ENCODE measurements around the gene CENATAC.
"Not testable (repeated sequence)": the region's sequence is repeated elsewhere in the genome, so short reads cannot be mapped to it uniquely, and the experiment has no call there.

Gene CENATAC

DNA sequence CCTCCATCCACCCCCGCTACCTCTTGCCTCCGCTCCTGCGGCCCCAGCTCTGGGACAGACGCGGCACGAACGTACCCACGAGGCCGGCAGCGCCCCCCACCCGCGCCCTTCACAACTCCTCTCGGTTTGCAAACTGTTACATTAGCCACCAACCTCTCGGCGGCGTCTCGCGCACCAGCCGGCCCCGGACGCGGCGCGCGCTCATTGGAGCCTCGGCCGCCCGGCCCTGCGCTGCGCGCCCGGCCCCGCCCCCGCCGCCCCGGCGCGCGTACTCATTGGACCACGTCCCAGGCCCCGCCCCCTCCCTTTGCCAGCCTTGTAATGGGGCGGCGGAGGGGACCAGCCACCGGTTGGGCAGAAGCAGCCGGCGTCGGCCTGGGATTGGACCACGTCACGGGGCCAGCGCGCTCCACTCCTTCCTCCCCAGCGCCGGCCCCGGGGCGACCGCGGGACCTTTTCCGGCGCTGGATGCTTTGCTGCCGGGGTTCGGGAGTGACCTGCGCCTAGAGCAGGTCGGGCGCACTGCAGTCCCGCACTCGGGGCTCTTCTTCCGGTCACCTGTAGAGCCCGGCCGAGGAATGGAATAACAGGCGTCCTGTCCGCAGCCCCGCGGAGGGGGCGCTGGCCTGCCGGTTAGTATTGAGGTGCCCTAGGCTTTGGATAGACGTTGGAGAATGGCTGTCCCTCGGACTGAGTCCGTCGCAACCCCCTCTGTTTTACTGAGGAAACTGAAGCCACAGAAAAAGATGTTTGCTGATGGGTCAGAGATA, 59.2 kb downstream of the CENATAC start, which contains the start of gene HYOU1:
Gene HYOU1 (minus strand): TSS at position 206 of the 770 bp plus-strand sequence. CDS start 1,045 bp downstream, outside the sequence.
- peak; percentile 99 for DNase-seq

- DNase-seq, result not testable (repeated sequence)
Measured at GRCh38 chr11:119059128-119059527, 61.2 kb downstream of the CENATAC start.

- DNase-seq, result no peak
Measured at GRCh38 chr11:119061256-119061655, 63.3 kb downstream of the CENATAC start.

DNA sequence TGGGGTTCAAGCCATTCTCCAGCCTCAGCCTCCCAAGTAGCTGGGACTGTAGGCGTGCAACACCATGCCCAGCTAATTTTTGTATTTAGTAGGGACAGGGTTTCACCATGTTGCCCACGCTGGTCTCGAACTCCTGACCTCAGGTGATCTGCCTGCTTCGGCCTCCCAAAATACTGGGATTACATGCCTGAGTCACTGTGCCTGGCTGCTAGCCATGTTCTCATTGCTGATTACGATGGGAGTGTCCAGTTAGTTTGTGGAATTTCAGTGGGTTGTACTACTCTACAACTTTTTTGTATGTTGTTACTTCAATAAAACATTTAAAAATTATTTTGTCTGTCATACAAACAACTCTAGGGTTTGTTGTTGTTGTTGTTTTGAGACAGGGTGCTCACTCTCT, 64.8 kb downstream of the CENATAC start:
- DNase-seq, result no peak

GRCh38 chr11:119065369-119065768, 67.4 kb downstream of the CENATAC start:
- DNase-seq, result no peak
